Measurements from ENCODE around the gene C11orf91. TPM values are rescaled to one million over a fixed set of nuclear protein-coding genes. Genes with fewer than 3 reads are reported as not detected.

The C11orf91 gene
- total and polyA plus RNA-seq, 2 of the 4 experiments (the other 2 are of a cell fraction): 0.10 TPM; not detected in 1

DNA sequence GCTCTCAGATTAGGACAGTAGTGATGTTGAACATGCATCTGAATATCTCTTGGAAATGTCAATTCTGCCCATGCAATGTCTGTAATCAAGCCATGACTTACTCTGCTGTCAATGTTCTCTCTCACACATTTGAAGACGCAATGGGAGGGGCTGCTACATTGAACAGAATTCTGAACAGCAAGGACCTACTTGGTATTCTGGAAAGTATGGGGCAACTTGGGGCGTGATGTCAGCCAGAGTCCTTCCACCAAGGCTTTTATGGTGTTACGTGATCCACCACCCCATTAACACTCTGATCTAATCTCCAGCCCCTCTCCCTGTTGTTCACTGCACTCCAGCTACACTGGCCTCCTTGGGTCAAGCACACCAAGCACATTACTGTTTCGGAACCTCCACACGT lies 42.7 kb upstream of the C11orf91 start:
- intact Hi-C loops (cut with micrococcal nuclease) (loop anchor here (2.0 kb wide), 1 partner anchor 200 kb away; no protein-coding TSS in a partner anchor), dilution Hi-C loops (cut with HindIII; ENCODE audit: low sequenced_read_pairs, unreplicated experiment) (no loop called here)
- BruUV-seq (replicated peaks): no TSS peak

More for the DNA sequence above, 42.7 kb upstream of the C11orf91 start:
- Histone ChIP-seq H3K4me3 (ENCODE audit: insufficient read depth, low read depth, low read length) (no peak overlapping the region), H4K20me1 (ENCODE audit: insufficient read depth, low read length) (no peaks in the 10 kb centered on the region), H2BK15ac (ENCODE audit: low read depth, low read length) (peak overlapping the region; percentile 81; the same call in 1 of the 3 replicates), H3K23ac (ENCODE audit: low read depth, low read length) (peak overlapping the region; percentile 83; the same call in 1 of the 2 replicates), H3K36me3 (ENCODE audit: control insufficient read depth, insufficient read depth, low read length) (peaks cover 1% of the 10 kb centered on the region; the same call in 1 of the 2 replicates), H3K56ac (ENCODE audit: extremely low read depth, insufficient read depth, low read length) (no peak overlapping the region), H3K14ac (replicated peaks; ENCODE audit: low read depth, low read length) (peak overlapping the region; percentile 77), H4K5ac (ENCODE audit: low read depth, low read length) (peak overlapping the region; percentile 73), H3K4me2 (ENCODE audit: low read depth, low read length) (no peak overlapping the region; the same call in 1 of the 2 replicates), H4K8ac (ENCODE audit: low read depth in 2 of 2, low read length in 2 of 2) (peak overlapping the region in 1 of 2 experiments; percentile 61; a peak in 2 of 4 replicates), H2AK9ac (replicated peaks; ENCODE audit: low read depth, low read length, poor library complexity) (peak overlapping the region; percentile 74), H3K9ac (ENCODE audit: low read depth, low read length) (peak overlapping the region; percentile 27; the same call in 1 of the 2 replicates), H3K9me3 (ENCODE audit: control insufficient read depth, insufficient read depth, low read length) (no peaks in the 10 kb centered on the region; the same call in 1 of the 2 replicates), H3K4me1 (ENCODE audit: control insufficient read depth, insufficient read depth, low read length) (peaks cover 8% of the 10 kb centered on the region), H3K79me1 (ENCODE audit: low read depth in 1 of 2, low read length in 2 of 2) (peaks cover 5 to 22% of the 10 kb centered on the region in 2 experiments; a peak in 3 of 4 replicates), H4K91ac (ENCODE audit: insufficient read depth, low read depth, low read length) (peak overlapping the region; percentile 78), H3K18ac (ENCODE audit: low read depth, low read length) (peak overlapping the region; percentile 1; the same call in 1 of the 2 replicates), H2BK120ac (ENCODE audit: low read depth, low read length) (peak overlapping the region; percentile 85), H2AK5ac (ENCODE audit: low read depth, low read length) (peak overlapping the region; percentile 72; the same call in 1 of the 2 replicates), H2BK5ac (ENCODE audit: low read depth, low read length, poor library complexity, severe bottlenecking) (no peak overlapping the region), H2BK20ac (ENCODE audit: low read depth, low read length) (peak overlapping the region; percentile 63), H3K4ac (ENCODE audit: low read depth, low read length) (peak overlapping the region; percentile 81), H3K27ac (ENCODE audit: insufficient read depth, low read length) (peak overlapping the region; percentile 70; the same call in 1 of the 2 replicates), H3K27me3 (ENCODE audit: control insufficient read depth, insufficient read depth, low read length) (no peaks in the 10 kb centered on the region), H2AFZ (replicated peaks; ENCODE audit: low read length, poor library complexity) (peak overlapping the region; percentile 64), H3K9me1 (ENCODE audit: insufficient read depth, low read length) (peaks cover 3% of the 10 kb centered on the region; the same call in 1 of the 2 replicates)
- no peak for TF ChIP-seq FOS (IDR thresholded peaks at IDR 0.05; ENCODE audit: low read depth, low read length)
- TF ChIP-seq NFE2L2 (IDR thresholded peaks at IDR 0.05; ENCODE audit: low read depth, low read length): no peak
- TF ChIP-seq RFX5 (IDR thresholded peaks at IDR 0.05; ENCODE audit: low read depth, low read length): no peak
- TF ChIP-seq, protein P1, sequence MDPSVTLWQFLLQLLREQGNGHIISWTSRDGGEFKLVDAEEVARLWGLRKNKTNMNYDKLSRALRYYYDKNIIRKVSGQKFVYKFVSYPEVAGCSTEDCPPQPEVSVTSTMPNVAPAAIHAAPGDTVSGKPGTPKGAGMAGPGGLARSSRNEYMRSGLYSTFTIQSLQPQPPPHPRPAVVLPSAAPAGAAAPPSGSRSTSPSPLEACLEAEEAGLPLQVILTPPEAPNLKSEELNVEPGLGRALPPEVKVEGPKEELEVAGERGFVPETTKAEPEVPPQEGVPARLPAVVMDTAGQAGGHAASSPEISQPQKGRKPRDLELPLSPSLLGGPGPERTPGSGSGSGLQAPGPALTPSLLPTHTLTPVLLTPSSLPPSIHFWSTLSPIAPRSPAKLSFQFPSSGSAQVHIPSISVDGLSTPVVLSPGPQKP (IDR thresholded peaks at IDR 0.05; ENCODE audit: borderline replicate concordance, low read depth, low read length): no peak
- no peak for TF ChIP-seq CHD1 (IDR thresholded peaks at IDR 0.05; ENCODE audit: low read depth, low read length)
- TF ChIP-seq CEBPB (IDR thresholded peaks at IDR 0.05; ENCODE audit: low read depth, low read length): no peak
- TF ChIP-seq, protein P2, sequence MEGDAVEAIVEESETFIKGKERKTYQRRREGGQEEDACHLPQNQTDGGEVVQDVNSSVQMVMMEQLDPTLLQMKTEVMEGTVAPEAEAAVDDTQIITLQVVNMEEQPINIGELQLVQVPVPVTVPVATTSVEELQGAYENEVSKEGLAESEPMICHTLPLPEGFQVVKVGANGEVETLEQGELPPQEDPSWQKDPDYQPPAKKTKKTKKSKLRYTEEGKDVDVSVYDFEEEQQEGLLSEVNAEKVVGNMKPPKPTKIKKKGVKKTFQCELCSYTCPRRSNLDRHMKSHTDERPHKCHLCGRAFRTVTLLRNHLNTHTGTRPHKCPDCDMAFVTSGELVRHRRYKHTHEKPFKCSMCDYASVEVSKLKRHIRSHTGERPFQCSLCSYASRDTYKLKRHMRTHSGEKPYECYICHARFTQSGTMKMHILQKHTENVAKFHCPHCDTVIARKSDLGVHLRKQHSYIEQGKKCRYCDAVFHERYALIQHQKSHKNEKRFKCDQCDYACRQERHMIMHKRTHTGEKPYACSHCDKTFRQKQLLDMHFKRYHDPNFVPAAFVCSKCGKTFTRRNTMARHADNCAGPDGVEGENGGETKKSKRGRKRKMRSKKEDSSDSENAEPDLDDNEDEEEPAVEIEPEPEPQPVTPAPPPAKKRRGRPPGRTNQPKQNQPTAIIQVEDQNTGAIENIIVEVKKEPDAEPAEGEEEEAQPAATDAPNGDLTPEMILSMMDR (conservative IDR thresholded peaks at IDR 0.05; ENCODE audit: low read depth, low read length): no peak
- TF ChIP-seq, protein P3, sequence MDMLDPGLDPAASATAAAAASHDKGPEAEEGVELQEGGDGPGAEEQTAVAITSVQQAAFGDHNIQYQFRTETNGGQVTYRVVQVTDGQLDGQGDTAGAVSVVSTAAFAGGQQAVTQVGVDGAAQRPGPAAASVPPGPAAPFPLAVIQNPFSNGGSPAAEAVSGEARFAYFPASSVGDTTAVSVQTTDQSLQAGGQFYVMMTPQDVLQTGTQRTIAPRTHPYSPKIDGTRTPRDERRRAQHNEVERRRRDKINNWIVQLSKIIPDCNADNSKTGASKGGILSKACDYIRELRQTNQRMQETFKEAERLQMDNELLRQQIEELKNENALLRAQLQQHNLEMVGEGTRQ (IDR thresholded peaks at IDR 0.05; ENCODE audit: low read depth, low read length): no peak
- TF ChIP-seq BHLHE40 (IDR thresholded peaks at IDR 0.05; ENCODE audit: low read depth, low read length): no peak
- no peak for TF ChIP-seq MXI1 (IDR thresholded peaks at IDR 0.05; ENCODE audit: borderline replicate concordance, low read depth, low read length)
- TF ChIP-seq MAFK (IDR thresholded peaks at IDR 0.05; ENCODE audit: low read depth, low read length): no peak
- no peak for TF ChIP-seq RAD21 (IDR thresholded peaks at IDR 0.05; ENCODE audit: low read length)
- TF ChIP-seq SMC3 (IDR thresholded peaks at IDR 0.05; ENCODE audit: low read depth, low read length): no peak
- ChIA-PET CTCF (interaction anchor here (0.9 to 1.2 kb wide), 2 partner anchors 53 to 86 kb away, joined by 3 to 5 read pairs; no protein-coding TSS in a partner anchor), POLR2A (ENCODE audit: unreplicated experiment) (interaction anchor here (0.8 kb wide), 1 partner anchor 54 kb away, joined by 3 read pairs; no protein-coding TSS in a partner anchor)
- WGBS, 2 experiments (ENCODE audit: extremely low coverage in 2 of 2, insufficient read length in 1 of 2): 65% methylated on average over 3 of the region's 5 CpGs; no CpG with 5 or more reads in 1 of the 2 experiments
- in situ Hi-C loops (cut with MboI; ENCODE audit: low sequenced_read_pairs): loop anchor here (10.0 kb wide), 1 partner anchor 378 kb away; no protein-coding TSS in a partner anchor
- DNase-seq: no peak
- no peak for ATAC-seq (ENCODE audit: low read depth)

Measured in IMR-90 (cell line).